ENCODE results near the gene PRR14L.
A peak's percentile ranks its signal among the peaks of the same experiment; 100 is the strongest.

Gene PRR14L

GRCh38 chr22:31752096-31752847 is 2.3 kb upstream of the PRR14L start:
- DNase-seq (ENCODE audit: low read depth in 2 of 2), result no peak
- TF ChIP-seq, protein P1, sequence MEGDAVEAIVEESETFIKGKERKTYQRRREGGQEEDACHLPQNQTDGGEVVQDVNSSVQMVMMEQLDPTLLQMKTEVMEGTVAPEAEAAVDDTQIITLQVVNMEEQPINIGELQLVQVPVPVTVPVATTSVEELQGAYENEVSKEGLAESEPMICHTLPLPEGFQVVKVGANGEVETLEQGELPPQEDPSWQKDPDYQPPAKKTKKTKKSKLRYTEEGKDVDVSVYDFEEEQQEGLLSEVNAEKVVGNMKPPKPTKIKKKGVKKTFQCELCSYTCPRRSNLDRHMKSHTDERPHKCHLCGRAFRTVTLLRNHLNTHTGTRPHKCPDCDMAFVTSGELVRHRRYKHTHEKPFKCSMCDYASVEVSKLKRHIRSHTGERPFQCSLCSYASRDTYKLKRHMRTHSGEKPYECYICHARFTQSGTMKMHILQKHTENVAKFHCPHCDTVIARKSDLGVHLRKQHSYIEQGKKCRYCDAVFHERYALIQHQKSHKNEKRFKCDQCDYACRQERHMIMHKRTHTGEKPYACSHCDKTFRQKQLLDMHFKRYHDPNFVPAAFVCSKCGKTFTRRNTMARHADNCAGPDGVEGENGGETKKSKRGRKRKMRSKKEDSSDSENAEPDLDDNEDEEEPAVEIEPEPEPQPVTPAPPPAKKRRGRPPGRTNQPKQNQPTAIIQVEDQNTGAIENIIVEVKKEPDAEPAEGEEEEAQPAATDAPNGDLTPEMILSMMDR (IDR thresholded peaks at IDR 0.05; ENCODE audit: low read depth, low read length), result no peak
- H3K4me3 ChIP-seq (replicated peaks in 1 of 2; ENCODE audit: low read depth in 2 of 2, low read length in 2 of 2), result no peak overlapping the region

DNA sequence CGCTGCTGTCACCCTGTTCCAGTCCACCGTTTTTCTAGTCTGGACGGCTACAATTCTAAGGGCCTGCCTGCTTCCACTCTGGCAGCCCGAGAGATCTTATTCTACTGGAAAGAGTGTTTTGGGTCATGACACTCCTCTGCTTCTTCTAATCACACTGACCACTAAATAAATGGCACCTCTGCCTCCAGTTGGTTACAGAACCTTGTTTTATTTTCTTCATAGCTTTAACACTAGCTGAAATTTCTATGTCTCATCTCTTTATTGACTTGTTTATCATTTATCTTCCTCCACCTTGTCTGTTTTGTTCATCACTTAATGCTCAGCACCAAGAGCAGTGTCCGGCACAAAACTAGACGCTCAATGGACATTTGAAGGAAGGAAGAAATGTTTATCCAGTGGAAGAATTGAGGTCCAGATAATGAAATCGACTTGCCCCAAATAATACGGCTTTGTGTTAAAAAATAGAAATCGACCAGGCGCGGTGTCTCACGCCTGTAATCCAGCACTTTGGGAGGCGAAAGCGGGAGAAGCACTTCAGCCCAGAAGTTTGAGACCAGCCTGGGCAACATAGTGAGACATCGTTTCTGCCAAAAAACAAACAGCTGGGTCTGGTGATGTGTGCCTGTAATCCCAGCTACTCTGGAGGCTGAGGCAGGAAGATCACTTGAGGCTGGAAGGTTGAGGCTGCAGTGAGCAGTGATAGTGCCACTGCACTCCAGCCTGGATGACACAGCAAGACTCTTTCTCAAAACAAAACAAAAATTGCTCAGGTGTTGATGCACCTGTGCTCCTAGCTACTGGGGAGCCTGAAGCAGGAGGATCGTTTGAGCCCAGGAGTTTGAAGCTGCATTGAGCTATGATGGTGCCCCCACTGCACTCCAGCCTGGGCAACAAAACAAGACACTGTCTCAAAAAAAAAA is 693 bp upstream of the PRR14L start:
- TF ChIP-seq, protein P1 (IDR thresholded peaks at IDR 0.05; ENCODE audit: low read depth, low read length), result no peak
- H3K4me3 ChIP-seq (replicated peaks in 1 of 2; ENCODE audit: low read depth in 2 of 2, low read length in 2 of 2), result peak overlapping the region; percentile 8 to 94

DNA sequence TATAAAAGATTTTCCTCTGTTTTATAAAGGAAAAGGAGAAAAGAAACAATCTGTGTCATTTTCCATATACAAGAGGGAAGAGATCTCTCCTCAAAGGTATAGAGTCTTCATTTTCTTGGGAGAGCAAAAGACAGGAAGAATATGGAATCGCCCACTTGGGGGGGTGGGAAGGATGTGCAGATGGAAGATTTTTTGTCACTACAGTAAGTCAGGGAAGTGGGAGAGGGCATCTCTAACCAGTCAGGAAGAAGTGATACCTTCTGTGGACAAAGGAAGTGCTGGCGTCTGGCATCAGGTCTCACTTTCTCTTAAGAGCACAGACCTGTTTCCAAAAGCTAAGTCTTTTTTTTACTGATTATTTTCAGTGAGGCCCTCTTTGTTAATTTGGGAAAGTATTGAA is 1.4 kb downstream of the PRR14L start:
- H3K4me3 ChIP-seq (replicated peaks in 1 of 2; ENCODE audit: low read depth in 2 of 2, low read length in 2 of 2), result peak overlapping the region; percentile 94 to 97
- TF ChIP-seq, protein P1 (IDR thresholded peaks at IDR 0.05; ENCODE audit: low read depth, low read length), result no peak
- peak in 1 of 2 donors; percentile 13 for DNase-seq (ENCODE audit: low read depth in 2 of 2)

More for the DNA sequence above, 693 bp upstream of the PRR14L start:
- no peak for DNase-seq (ENCODE audit: low read depth in 2 of 2)

- H3K4me3 ChIP-seq (replicated peaks in 1 of 2; ENCODE audit: low read depth in 2 of 2, low read length in 2 of 2), result no peak overlapping the region
- no peak for DNase-seq (ENCODE audit: low read depth in 2 of 2)
- TF ChIP-seq, protein P1 (IDR thresholded peaks at IDR 0.05; ENCODE audit: low read depth, low read length), result no peak
These were observed 2.5 kb downstream of the PRR14L start for GRCh38 chr22:31747441-31747840.

DNA sequence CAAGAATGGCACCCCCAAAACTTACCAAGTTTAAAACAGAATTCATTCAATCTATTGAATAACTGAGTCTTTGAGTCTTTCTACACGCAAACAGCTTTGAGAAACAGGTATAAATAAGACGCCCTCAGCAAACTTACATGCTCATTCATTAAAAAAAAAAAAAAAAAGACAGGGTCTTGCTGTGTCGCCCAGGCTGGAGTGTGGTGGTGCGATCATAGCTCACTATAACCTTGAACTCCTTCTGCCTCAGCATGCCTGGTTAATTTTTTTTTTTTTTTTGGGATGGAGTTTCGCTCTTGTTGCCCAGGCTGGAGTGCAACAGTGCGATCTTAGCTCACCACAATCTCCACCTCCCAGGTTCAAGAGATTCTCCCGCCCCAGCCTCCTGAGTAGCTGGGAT is 6.1 kb downstream of the PRR14L start:
- H3K4me3 ChIP-seq (replicated peaks in 1 of 2; ENCODE audit: low read depth in 2 of 2, low read length in 2 of 2), result no peak overlapping the region
- TF ChIP-seq, protein P1 (IDR thresholded peaks at IDR 0.05; ENCODE audit: low read depth, low read length), result no peak
- DNase-seq (ENCODE audit: low read depth in 2 of 2), result no peak

DNA sequence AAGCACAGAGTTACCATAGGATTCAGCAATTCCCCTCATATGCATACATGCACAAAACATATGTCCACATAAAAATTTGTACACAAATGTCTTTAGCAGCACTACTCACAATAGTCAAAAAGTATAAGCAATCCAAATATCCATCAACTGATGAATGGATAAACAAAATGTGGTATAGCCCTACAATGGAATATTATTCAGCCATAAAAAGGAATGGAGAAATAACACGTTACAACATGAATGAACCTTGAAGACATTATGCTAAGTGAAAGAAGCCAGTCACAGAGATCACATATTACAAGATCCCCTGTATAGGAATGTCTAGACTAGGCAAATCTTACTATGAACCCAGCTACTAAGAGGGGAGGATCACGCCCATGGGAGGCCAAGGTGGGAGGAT is 7.2 kb downstream of the PRR14L start:
- DNase-seq (ENCODE audit: low read depth in 2 of 2), result no peak
- H3K4me3 ChIP-seq (replicated peaks in 1 of 2; ENCODE audit: low read depth in 2 of 2, low read length in 2 of 2), result no peak overlapping the region
- TF ChIP-seq, protein P1 (IDR thresholded peaks at IDR 0.05; ENCODE audit: low read depth, low read length), result no peak

Measured in cardiac fibroblast (primary cell).